Astrocyte (in vitro differentiated cells and primary cell): ENCODE data around the gene ABTB2. TPM values are rescaled to one million over a fixed set of nuclear protein-coding genes. Genes with fewer than 3 reads are reported as not detected.

Experiments
- DNase-seq: peaks from one replicate; pipeline ENCODE4 v3.0.0-alpha.2; 2010; ENCODE audit warnings: low read depth
- FAIRE-seq: peaks from 2 replicates; lab custom pipeline; 2011; peaks lifted over from hg19 to GRCh38; lab: Jason Lieb, UNC
- H2AFZ ChIP-seq: 2 replicates; pipeline ENCODE4 v1.6.0; 2012; ENCODE audit warnings: low read depth, low read length, inconsistent platforms
- H3K27ac ChIP-seq: 2 replicates; pipeline ENCODE4 v1.5.1; 2011; ENCODE audit warnings: low read depth, low read length, inconsistent platforms
- H3K27me3 ChIP-seq: 2 replicates; pipeline ENCODE4 v1.6.0; 2011; ENCODE audit warnings: low read length, inconsistent platforms; ENCODE audit not compliant: insufficient read depth
- H3K36me3 ChIP-seq: 2 replicates; pipeline ENCODE4 v1.5.1; 2011; ENCODE audit warnings: low read length, inconsistent platforms; ENCODE audit not compliant: insufficient read depth
- H3K4me1 ChIP-seq: 2 replicates; pipeline ENCODE4 v1.5.1; 2011; ENCODE audit warnings: low read length, inconsistent platforms; ENCODE audit not compliant: insufficient read depth
- H3K4me2 ChIP-seq: 2 replicates; pipeline ENCODE4 v1.6.0; 2012; ENCODE audit warnings: low read length, inconsistent platforms
- H3K4me3 ChIP-seq: 2 replicates; pipeline ENCODE4 v1.5.1; 2011; ENCODE audit warnings: low read depth, mild to moderate bottlenecking, low read length, inconsistent platforms; ENCODE audit not compliant: insufficient read depth
- H3K79me2 ChIP-seq: 2 replicates; pipeline ENCODE4 v1.6.0; 2012; ENCODE audit warnings: mild to moderate bottlenecking, low read length, inconsistent platforms; ENCODE audit not compliant: insufficient read depth
- H3K9ac ChIP-seq: 2 replicates; pipeline ENCODE4 v1.6.0; 2012; ENCODE audit warnings: mild to moderate bottlenecking, low read length, inconsistent platforms
- H3K9me3 ChIP-seq: 2 replicates; pipeline ENCODE4 v1.5.1; 2012; ENCODE audit warnings: low read depth, mild to moderate bottlenecking, low read length, inconsistent platforms; ENCODE audit not compliant: insufficient read depth
- H4K20me1 ChIP-seq: 2 replicates; pipeline ENCODE4 v1.6.0; 2012; ENCODE audit warnings: low read length, inconsistent platforms; ENCODE audit not compliant: insufficient read depth
- H3K27ac Mint-ChIP-seq: one replicate; pipeline ENCODE4 v1.8.0; 2021; ENCODE audit warnings: mild to moderate bottlenecking, mixed read lengths; ENCODE audit not compliant: unreplicated experiment
- H3K27me3 Mint-ChIP-seq: one replicate; pipeline ENCODE4 v1.8.0; 2021; ENCODE audit warnings: low read depth, mixed read lengths; ENCODE audit not compliant: unreplicated experiment
- H3K36me3 Mint-ChIP-seq: one replicate; pipeline ENCODE4 v1.8.0; 2021; ENCODE audit warnings: low read depth, mixed read lengths; ENCODE audit not compliant: unreplicated experiment
- H3K4me1 Mint-ChIP-seq: one replicate; pipeline ENCODE4 v1.8.0; 2021; ENCODE audit warnings: low read depth, mixed read lengths; ENCODE audit not compliant: unreplicated experiment
- H3K4me3 Mint-ChIP-seq: one replicate; pipeline ENCODE4 v1.8.0; 2021; ENCODE audit warnings: mild to moderate bottlenecking, moderate library complexity, mixed read lengths; ENCODE audit not compliant: unreplicated experiment
- H3K9me3 Mint-ChIP-seq: one replicate; pipeline ENCODE4 v1.8.0; 2021; ENCODE audit warnings: mild to moderate bottlenecking, mixed read lengths; ENCODE audit not compliant: unreplicated experiment
- EZH2 ChIP-seq: IDR thresholded peaks from 2 replicates; pipeline ENCODE4 v1.6.1; 2012; ENCODE audit warnings: mild to moderate bottlenecking, low read length, inconsistent platforms; ENCODE audit not compliant: insufficient read depth
- total RNA-seq: library from RNA; stranded (reverse); gene quantifications from 2 replicates; pipeline ENCODE4 v1.2.1, GENCODE V29; 2021
- TF ChIP-seq, protein P1 (sequence below): IDR thresholded peaks from 2 replicates; pipeline ENCODE4 v1.5.1; 2011; ENCODE audit warnings: low read depth, mild to moderate bottlenecking, inconsistent platforms, low read length, moderate library complexity; ENCODE audit not compliant: insufficient read depth

Gene ABTB2
- total RNA-seq, 1 donor from 2014 or later: 14.1 TPM

DNA sequence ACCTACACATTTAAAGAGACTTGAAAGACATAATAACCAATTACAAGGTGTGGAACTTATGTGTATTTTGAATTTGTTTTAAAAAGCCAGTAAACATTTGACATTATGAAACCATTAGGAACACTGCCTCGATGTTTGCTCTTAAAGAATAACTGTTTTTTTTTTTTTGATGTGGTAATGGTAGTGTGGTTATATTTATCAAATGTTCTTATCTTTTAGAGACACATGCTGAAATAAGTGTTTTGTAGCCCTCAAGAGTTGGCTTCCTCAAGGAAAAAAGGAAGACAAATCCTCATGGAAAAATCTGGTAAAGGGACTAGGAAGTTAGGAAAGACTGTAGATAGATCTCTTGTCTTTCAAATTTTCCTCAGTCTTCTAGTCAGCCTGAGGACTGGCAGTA, 2.2 kb upstream of the ABTB2 start:
- H3K4me3 Mint-ChIP-seq: no peak overlapping the region

GRCh38 chr11:34359548-34359891, 1.7 kb upstream of the ABTB2 start:
- peak overlapping the region; percentile 52 for H3K4me3 ChIP-seq
- peaks cover 23% of the 10 kb centered on the region for H4K20me1 ChIP-seq
- H3K4me3 Mint-ChIP-seq: peak overlapping the region; percentile 81
- FAIRE-seq (no peak), DNase-seq (no peak)
- no peak for TF ChIP-seq EZH2
- TF ChIP-seq, protein P1, sequence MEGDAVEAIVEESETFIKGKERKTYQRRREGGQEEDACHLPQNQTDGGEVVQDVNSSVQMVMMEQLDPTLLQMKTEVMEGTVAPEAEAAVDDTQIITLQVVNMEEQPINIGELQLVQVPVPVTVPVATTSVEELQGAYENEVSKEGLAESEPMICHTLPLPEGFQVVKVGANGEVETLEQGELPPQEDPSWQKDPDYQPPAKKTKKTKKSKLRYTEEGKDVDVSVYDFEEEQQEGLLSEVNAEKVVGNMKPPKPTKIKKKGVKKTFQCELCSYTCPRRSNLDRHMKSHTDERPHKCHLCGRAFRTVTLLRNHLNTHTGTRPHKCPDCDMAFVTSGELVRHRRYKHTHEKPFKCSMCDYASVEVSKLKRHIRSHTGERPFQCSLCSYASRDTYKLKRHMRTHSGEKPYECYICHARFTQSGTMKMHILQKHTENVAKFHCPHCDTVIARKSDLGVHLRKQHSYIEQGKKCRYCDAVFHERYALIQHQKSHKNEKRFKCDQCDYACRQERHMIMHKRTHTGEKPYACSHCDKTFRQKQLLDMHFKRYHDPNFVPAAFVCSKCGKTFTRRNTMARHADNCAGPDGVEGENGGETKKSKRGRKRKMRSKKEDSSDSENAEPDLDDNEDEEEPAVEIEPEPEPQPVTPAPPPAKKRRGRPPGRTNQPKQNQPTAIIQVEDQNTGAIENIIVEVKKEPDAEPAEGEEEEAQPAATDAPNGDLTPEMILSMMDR: no peak
- no peaks in the 10 kb centered on the region for H3K27me3 Mint-ChIP-seq
- H3K27me3 ChIP-seq: peaks cover 3% of the 10 kb centered on the region
- no peak overlapping the region for H3K27ac ChIP-seq
- peaks cover 25% of the 10 kb centered on the region for H3K4me1 ChIP-seq
- peak overlapping the region; percentile 70 for H2AFZ ChIP-seq
- H3K9me3 Mint-ChIP-seq: no peaks in the 10 kb centered on the region
- no peak overlapping the region for H3K27ac Mint-ChIP-seq
- no peaks in the 10 kb centered on the region for H3K36me3 Mint-ChIP-seq
- H3K36me3 ChIP-seq: no peaks in the 10 kb centered on the region
- H3K79me2 ChIP-seq: peaks cover 28% of the 10 kb centered on the region
- peak overlapping the region; percentile 91 for H3K4me2 ChIP-seq
- no peaks in the 10 kb centered on the region for H3K9me3 ChIP-seq
- no peak overlapping the region for H3K9ac ChIP-seq
- peaks cover 12% of the 10 kb centered on the region for H3K4me1 Mint-ChIP-seq

More for the DNA sequence above, 2.2 kb upstream of the ABTB2 start:
- Mint-ChIP-seq H3K27ac (no peak overlapping the region), H3K9me3 (no peaks in the 10 kb centered on the region), H3K27me3 (no peaks in the 10 kb centered on the region), H3K4me1 (peaks cover 11% of the 10 kb centered on the region), H3K36me3 (no peaks in the 10 kb centered on the region)
- FAIRE-seq (no peak), DNase-seq (no peak)
- H4K20me1 ChIP-seq: peaks cover 18% of the 10 kb centered on the region
- peaks cover 3% of the 10 kb centered on the region for H3K27me3 ChIP-seq
- TF ChIP-seq, protein P1: no peak
- no peak for TF ChIP-seq EZH2
- H3K4me1 ChIP-seq: peaks cover 20% of the 10 kb centered on the region
- no peak overlapping the region for H3K4me3 ChIP-seq
- no peak overlapping the region for H3K9ac ChIP-seq
- H3K4me2 ChIP-seq: no peak overlapping the region
- H3K36me3 ChIP-seq: no peaks in the 10 kb centered on the region
- no peak overlapping the region for H2AFZ ChIP-seq
- H3K79me2 ChIP-seq: peaks cover 22% of the 10 kb centered on the region
- H3K9me3 ChIP-seq: no peaks in the 10 kb centered on the region
- no peak overlapping the region for H3K27ac ChIP-seq

DNA sequence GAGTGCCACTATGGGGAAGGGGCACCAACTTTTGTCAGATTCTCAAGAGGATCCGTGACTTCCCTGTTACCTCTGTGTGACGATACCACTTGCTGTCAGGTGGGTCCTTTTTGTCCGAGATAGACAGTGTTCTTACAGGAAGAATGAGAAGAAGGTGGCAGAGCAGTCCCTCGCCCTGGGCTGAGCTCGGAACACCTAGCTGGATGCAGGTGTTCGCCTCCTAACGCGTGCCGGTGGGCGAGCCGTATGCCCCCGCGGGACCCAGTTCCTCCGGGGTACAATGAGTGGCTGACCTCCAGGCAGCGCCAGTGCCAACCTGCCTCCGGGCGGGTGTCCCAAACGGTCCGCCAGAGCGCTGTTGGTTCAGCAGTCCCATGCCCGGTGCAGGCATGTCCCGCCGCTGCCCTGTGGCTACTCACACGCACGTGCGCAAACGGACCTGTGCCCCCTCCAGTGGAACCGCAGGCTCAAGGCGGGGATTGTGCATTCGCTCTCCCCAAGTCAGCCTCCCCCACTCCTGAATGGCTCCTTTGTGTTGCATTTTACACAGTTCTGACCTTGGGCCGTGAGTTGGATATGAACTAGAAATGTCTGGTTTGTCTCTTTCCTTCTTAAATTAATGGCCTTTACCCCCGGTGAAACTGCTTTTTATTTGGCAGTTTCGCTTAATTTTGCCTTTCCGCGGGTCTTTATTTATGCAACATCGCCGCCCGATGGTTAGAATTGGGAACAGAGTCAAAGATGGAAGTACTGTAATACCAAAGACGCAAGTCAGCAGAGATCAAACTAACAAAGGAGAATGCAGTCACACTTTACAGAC, 1.1 kb upstream of the ABTB2 start:
- peaks cover 27% of the 10 kb centered on the region for H4K20me1 ChIP-seq
- H3K27me3 ChIP-seq: peaks cover 3% of the 10 kb centered on the region
- peaks cover 26% of the 10 kb centered on the region for H3K4me1 ChIP-seq
- peak; percentile 39 for DNase-seq
- peaks cover 31% of the 10 kb centered on the region for H3K79me2 ChIP-seq
- H3K9me3 Mint-ChIP-seq: no peaks in the 10 kb centered on the region
- H3K27me3 Mint-ChIP-seq: no peaks in the 10 kb centered on the region
- peak overlapping the region; percentile 81 for H3K27ac Mint-ChIP-seq
- no peaks in the 10 kb centered on the region for H3K36me3 Mint-ChIP-seq
- peaks cover 14% of the 10 kb centered on the region for H3K4me1 Mint-ChIP-seq
- no peak for TF ChIP-seq EZH2
- TF ChIP-seq, protein P1: peak; percentile 95
- peak overlapping the region; percentile 91 for H3K4me2 ChIP-seq
- H2AFZ ChIP-seq: peak overlapping the region; percentile 70
- H3K36me3 ChIP-seq: no peaks in the 10 kb centered on the region
- peak overlapping the region; percentile 15 for H3K9ac ChIP-seq
- H3K4me3 Mint-ChIP-seq: peak overlapping the region; percentile 81
- no peaks in the 10 kb centered on the region for H3K9me3 ChIP-seq
- FAIRE-seq: no peak
- peak overlapping the region; percentile 52 for H3K4me3 ChIP-seq
- no peak overlapping the region for H3K27ac ChIP-seq
